Tongue (tissue), 2 donors: Measurements from ENCODE around the gene LSAMP. TPM values are rescaled to one million over a fixed set of nuclear protein-coding genes. Genes with fewer than 3 reads are reported as not detected.
"Not testable (repeated sequence)": the region's sequence is repeated elsewhere in the genome, so short reads cannot be mapped to it uniquely, and the experiment has no call there.

ENCODE experiments used
- DNase-seq: peaks from one replicate; pipeline ENCODE4 v3.0.0-alpha.2; 2015
- total RNA-seq: library from RNA; depleted of rRNA; stranded (reverse); fragments of >200 nt; gene quantifications from one replicate; pipeline ENCODE4 v1.2.3, GENCODE V29; 2014

The LSAMP gene
- total RNA-seq, 1 donor from 2014 or later, result 7.7 TPM

DNA sequence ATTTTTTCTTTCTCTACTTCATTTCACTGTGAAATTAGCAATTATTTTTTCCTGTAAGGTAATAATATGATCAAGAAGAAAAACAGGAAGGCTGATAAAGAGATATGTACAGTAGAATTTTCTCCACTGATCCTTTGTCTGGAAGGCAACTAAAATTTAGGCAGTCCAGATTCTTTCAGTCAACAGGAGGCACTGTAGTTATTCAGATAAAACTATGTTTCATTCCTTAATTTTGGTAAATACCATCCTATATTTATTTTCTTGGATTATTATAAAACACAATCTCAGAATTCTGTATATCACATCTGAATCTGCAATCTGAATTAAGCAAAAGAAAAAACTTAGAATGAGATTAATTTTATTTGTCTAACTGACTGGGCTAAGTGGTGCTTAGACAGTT lies 343.2 kb downstream of the LSAMP start:
- DNase-seq, result no peak

DNA sequence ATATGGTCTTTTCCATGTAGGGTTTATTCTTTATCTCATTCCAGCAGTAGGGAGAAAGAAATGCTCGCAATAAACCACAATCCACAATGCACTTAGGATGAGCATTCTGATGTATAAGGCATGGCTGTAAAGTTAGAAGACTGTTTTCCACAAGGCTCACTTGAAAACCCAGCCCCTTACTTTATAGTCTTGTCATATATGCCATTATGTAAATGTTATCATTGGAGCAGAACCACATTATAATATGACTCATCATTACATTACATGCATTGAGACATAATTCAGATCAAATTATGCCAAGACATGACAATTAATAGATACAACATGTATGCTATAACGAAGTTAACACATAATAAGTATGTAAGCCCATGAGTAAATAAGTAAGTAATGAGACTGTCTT lies 348.1 kb downstream of the LSAMP start:
- DNase-seq, result no peak

- DNase-seq, result no peak
Observed at GRCh38 chr3:116096631-116097030, 348.7 kb downstream of the LSAMP start.

DNA sequence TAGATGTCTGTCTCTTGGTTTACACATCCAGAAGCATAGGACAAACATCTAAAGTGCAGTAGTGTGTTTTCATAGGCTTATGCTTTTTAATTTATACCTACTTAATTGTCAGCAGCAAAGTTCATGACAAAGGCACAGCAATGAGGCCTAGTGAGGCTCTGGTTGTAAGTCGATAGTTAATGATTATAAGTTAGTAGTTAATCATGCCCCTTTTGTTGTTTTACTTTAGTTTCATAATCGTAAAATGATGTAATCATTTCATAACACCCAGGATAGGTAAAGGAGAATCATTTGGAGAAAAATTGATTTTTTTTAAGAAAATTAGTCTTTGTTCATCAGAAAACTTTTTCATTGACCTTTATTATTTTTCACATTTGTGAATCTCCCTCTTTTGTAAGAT lies 351.9 kb downstream of the LSAMP start:
- no peak for DNase-seq

DNA sequence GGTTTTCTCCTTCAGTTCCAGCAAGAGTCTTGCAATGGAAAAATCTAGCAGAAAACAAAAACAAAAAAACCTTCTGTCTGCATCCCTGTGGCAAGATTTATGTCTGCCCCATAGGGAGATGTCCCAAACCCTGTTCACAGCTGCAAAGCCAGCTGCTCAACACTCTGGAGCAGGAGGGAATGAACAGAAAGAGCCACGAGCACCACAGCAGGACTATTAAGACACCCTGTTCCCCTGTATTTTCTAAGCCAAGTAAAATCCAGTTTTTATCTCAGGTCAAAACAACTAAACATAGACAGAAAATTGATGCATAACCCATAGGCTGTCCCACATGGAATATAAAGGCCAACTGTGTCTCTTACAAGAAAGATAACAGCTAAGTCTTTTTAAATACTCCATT lies 357.9 kb downstream of the LSAMP start:
- peak; percentile 28 for DNase-seq

- DNase-seq, result no peak
Observed at GRCh38 chr3:116084999-116085791, 360.1 kb downstream of the LSAMP start.

GRCh38 chr3:116083683-116084082 lies 361.6 kb downstream of the LSAMP start:
- DNase-seq, result no peak

GRCh38 chr3:116078561-116078960 lies 366.7 kb downstream of the LSAMP start:
- no peak for DNase-seq

- no peak for DNase-seq
Observed at GRCh38 chr3:116077557-116077956, 367.7 kb downstream of the LSAMP start.

GRCh38 chr3:116077059-116077458 lies 368.2 kb downstream of the LSAMP start:
- no peak for DNase-seq

GRCh38 chr3:116070516-116071278 lies 374.6 kb downstream of the LSAMP start:
- DNase-seq, result not testable (repeated sequence)

- DNase-seq, result no peak
Observed at GRCh38 chr3:116070061-116070460, 375.2 kb downstream of the LSAMP start.

DNA sequence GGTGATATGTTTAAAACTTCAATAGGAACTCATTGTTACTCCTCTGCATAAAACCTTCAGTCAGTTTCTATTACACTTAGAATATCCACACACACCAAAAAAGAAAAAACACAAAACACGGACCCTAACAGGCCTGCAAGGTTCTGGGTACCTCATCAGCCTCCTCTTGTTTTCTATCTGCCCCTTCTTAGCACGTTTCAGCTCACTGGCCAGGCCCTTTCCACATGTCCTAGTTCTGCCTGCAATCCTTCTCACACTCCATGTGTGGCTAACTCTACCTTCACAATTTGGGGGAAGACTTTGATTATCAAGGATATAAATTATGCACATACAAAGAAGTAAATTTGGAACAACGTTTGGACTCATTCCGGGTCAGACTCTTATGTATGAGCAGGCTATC lies 376.3 kb downstream of the LSAMP start:
- no peak for DNase-seq

GRCh38 chr3:116067326-116067725 lies 378.0 kb downstream of the LSAMP start:
- DNase-seq, result no peak

DNA sequence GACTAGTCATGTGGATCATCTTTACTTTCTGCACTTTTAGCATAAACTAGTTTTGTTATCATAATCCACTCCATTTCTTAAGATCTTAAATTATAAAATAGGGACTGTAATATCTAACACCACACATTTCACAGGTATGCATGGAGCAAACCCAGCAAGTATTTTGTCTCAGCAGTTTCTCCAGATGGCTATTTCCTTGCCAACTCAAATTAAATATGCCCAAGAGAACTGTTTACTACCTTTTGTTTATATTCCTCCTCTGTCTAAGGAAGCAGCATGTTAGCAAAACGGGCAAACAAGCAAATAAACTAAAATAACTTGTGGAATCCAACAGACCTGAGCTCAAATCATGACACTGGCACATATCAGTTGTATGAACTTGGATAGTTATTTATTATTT lies 379.8 kb downstream of the LSAMP start:
- no peak for DNase-seq

DNA sequence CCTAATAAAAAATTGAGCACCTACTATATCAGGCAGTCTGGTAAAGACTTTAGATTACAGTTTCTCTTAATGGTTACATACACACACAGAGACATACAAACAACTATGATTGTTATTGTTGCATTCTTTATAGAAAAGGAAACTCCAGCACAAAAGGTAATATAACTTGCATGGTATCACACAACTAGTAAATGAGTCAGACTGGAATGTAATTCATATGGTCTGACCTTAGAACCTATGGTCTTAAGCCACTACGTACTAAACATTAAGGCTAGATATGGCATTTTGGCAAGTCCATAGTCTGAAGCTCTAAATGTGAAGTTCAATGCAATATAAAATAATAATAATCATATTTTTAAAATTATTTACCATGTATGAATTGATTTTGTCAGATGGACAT lies 380.6 kb downstream of the LSAMP start:
- DNase-seq, result no peak

DNA sequence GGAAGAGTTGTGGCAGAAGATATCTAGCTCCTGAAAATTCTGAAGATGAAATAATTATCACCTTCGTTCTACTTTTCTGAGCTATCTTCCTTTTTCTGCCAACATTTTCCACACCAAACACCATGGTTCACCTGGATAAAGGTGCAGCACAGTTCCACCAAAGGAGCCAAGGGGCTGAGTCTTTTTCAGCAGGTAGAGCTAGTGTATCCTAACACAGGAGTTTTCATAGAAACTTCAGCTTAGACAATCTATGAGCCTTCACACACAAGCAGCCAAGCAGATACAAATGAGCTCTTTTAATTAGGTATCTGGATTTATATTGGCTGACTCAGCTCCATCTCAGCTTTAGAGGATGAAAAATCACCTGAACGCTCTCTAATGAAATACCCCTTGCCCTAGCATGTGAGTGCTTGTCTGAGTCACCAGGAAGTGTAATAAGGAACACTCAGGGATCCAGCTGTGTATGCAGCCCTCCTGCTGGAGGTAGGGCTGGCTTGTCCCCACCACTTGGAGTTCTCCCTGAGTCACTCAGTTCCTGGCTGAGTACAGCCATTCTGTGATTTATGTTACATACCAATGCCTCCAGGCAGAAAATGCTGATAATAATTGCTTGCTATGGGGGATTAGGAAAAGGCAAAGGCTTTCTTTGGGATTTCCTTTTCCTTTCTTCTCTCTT lies 385.7 kb downstream of the LSAMP start:
- no peak for DNase-seq

DNA sequence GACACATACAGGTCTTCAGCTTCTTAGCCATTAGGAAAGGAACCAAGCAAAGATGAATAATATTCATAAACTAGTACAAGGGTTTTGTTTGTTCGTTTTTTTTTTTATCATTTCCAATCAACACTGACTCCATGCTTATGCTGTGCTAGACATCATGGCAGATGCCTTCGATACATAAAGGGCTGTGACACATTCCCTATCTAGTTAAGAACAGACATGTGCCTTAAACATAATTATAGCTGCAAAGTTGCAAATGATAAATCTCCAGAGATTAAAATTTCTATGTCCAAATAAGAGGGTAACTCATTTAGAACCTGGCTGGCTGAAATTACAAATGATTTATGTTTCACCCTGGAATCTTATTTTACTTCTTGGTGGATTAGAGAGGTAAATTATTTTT lies 386.4 kb downstream of the LSAMP start:
- DNase-seq, result no peak

DNA sequence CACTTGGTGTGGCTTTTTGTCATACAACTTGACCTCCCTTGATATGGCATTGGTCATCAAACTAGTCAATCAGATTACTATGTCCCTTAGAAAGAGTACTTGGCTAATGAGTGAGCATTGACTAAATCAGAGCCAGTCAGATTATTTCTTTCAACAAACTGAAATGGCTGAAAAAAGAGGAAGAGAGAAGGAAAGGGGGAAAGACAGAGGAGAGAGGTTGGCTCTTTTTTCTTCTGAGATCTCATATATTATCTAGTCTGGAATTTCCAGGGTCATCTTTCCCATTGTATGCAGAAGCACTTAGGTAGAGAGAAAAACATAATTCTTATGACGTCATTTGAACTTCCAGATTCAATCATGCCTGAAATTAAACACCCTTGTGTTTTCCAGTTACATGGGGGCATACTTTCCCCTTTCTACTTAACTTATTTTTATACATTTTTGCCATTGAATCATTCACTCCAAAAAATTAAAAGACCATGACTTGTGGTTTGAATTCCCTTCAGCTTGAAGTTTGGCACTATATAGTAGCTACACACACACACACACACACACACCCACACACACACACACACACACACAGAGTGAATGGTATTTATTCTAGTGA lies 387.8 kb downstream of the LSAMP start:
- no peak for DNase-seq

DNA sequence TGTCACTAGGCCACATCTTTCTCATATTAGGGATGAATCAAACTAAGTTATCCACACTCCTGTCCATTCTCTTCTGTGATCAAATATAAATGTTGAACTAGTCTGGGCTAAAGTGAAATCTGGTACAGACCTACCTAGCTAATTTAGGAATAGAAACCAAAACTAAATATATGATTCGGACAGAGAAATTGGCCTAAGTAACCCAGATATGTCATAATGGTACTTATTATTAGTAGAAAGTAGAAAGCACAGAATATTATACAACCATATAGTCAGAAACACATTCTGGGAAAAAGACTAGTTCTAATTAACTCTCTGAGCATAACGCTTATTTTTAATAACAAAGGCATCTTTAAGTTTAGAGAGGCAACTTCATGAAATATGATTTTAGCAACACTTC lies 389.0 kb downstream of the LSAMP start:
- no peak for DNase-seq

- no peak for DNase-seq
Observed at GRCh38 chr3:116053017-116053416, 392.3 kb downstream of the LSAMP start.

DNA sequence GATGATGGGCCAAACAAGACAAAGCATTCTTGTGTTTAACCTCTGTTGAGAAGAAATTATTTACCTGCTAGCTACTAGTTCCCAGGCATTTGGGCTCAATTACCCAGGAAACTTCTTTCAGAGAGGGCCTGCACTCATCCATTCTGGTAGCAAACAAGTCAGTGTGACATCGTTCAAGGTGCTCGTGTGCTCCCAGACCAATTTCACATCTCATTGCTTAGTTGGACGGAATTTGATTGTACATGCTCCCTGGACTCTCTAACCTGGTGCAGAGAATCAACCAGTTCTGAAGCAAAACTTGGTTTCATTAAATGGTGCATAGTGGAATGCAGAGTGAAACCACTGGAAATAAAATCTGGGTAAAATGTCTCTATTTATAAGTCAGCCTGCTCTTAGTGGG lies 392.7 kb downstream of the LSAMP start:
- no peak for DNase-seq

DNA sequence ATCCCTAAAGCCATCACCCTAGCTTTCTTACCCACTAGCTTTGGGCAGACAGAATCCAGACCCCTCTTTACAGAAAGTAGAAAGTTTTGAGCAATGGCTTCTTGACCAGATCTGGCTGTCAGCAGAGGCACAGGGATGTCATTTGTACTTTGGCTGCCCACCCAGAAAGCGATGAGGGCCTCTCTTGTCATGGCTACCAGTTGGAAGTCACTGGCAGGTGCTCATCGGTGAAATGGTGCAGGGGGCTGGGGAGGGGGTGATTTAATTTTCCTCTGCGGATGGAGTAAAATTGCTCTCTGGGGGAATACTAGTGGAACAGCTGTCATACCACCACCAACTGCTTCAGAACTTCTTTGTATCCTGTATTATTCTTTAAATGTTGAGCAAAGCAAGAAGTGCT lies 393.7 kb downstream of the LSAMP start:
- DNase-seq, result no peak
